Nucleus accumbens (tissue), 56 donors: ENCODE data around the gene CHRNB2.

Experiments used
- DNase-seq, 56 donors: peaks; one replicate each; lab custom pipeline; 2025; lab: John Stamatoyannopoulos, UW

The CHRNB2 gene

GRCh38 chr1:154629061-154629674 is 61.6 kb downstream of the CHRNB2 start:
- no peak for DNase-seq
